SH-SY5Y (cell line): ENCODE data around the gene KRT38.

Experiments used
- GATA2 ChIP-seq: IDR thresholded peaks from 2 replicates; pipeline ENCODE4 v1.6.1; 2011; ENCODE audit warnings: mild to moderate bottlenecking, low read depth, low read length
- GATA3 ChIP-seq: IDR thresholded peaks from 2 replicates; pipeline ENCODE4 v1.6.1; 2011; ENCODE audit warnings: low read depth, mild to moderate bottlenecking, low read length, moderate library complexity

DNA sequence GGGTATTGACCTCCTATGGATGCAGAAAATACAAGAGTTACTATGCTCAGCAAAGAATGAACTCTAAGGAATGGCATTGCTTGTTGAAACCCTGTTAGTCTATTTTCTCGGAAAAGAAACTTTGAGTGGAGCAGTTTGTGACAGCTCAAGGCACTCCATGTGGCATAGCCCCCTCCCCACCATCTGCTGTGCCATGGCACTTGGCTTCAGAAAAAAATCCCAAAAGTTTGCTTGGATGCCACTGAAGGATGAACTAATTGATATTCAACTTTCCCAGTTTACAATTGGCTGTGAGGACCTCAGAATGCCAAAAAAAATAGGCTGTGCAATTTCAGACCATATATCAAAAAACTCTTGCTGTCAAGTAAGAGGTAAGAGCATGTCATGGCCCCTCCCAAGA, 45.2 kb downstream of the KRT38 start:
- TF ChIP-seq GATA3 = no peak
- TF ChIP-seq GATA2 = no peak
